IMR-90 (cell line): ENCODE data around the gene GLYAT. TPM values are rescaled to one million over a fixed set of nuclear protein-coding genes. Genes with fewer than 3 reads are reported as not detected.

Source experiments
- ATAC-seq: fragments of 200-7000 bp; cut with Tn5 transposase; 2 replicates; pipeline ENCODE4 v1.9.1; 2020; ENCODE audit warnings: low read depth, mild to moderate bottlenecking, moderate library complexity
- BruUV-seq: library from RNA; stranded (reverse); fragments of 400-500 nt; replicated peaks from 2 replicates; lab custom pipeline; 2021; lab: Mats Ljungman, UMichigan
- CTCF ChIA-PET: fragments of 300-600 bp; formaldehyde crosslinking; extraction: SDS; loops from one replicate; lab custom pipeline; 2021; ENCODE audit warnings: antibody characterized with exemption; lab: Yijun Ruan, JAX
- POLR2A ChIA-PET: fragments of 300-600 bp; sonication (Branson Sonifier 250); formaldehyde crosslinking; loops from one replicate; lab custom pipeline; 2022; ENCODE audit warnings: antibody characterized with exemption; ENCODE audit not compliant: unreplicated experiment; lab: Charles Lee
- DNase-seq: peaks from one replicate; pipeline ENCODE4 v3.0.0; 2013
- H2AFZ ChIP-seq: replicated peaks from 2 replicates; pipeline ENCODE3; 2013; ENCODE audit warnings: low read length, mild to moderate bottlenecking; ENCODE audit not compliant: poor library complexity
- H2AK5ac ChIP-seq: 2 replicates; pipeline ENCODE4 v1.6.1; 2013; ENCODE audit warnings: low read depth, low read length, inconsistent platforms
- H2AK9ac ChIP-seq: replicated peaks from 2 replicates; pipeline ENCODE3; 2013; ENCODE audit warnings: mild to moderate bottlenecking, low read depth, low read length, moderate library complexity; ENCODE audit not compliant: poor library complexity
- H2BK120ac ChIP-seq: 2 replicates; pipeline ENCODE4 v1.6.1; 2013; ENCODE audit warnings: low read depth, low read length, inconsistent platforms
- H2BK15ac ChIP-seq: 3 replicates; pipeline ENCODE4 v1.6.1; 2013; ENCODE audit warnings: low read depth, low read length, inconsistent platforms
- H2BK20ac ChIP-seq: 2 replicates; pipeline ENCODE4 v1.6.1; 2013; ENCODE audit warnings: low read depth, mild to moderate bottlenecking, inconsistent platforms, low read length, moderate library complexity
- H2BK5ac ChIP-seq: 2 replicates; pipeline ENCODE4 v1.6.1; 2013; ENCODE audit warnings: mild to moderate bottlenecking, low read depth, low read length, inconsistent platforms; ENCODE audit not compliant: poor library complexity, severe bottlenecking
- H3K14ac ChIP-seq: replicated peaks from 2 replicates; pipeline ENCODE4 v1.6.1; 2013; ENCODE audit warnings: low read depth, low read length, inconsistent platforms
- H3K18ac ChIP-seq: 2 replicates; pipeline ENCODE4 v1.6.1; 2013; ENCODE audit warnings: low read depth, low read length, control low read depth
- H3K23ac ChIP-seq: 2 replicates; pipeline ENCODE4 v1.6.1; 2013; ENCODE audit warnings: low read depth, low read length, inconsistent platforms
- H3K27ac ChIP-seq: 2 replicates; pipeline ENCODE4 v1.5.1; 2013; ENCODE audit warnings: mild to moderate bottlenecking, control low read depth, low read length; ENCODE audit not compliant: insufficient read depth
- H3K27me3 ChIP-seq: 2 replicates; pipeline ENCODE4 v1.6.1; 2013; ENCODE audit warnings: low read length; ENCODE audit not compliant: control insufficient read depth, insufficient read depth
- H3K36me3 ChIP-seq: 2 replicates; pipeline ENCODE4 v1.6.1; 2013; ENCODE audit warnings: low read length, mixed read lengths; ENCODE audit not compliant: control insufficient read depth, insufficient read depth
- H3K4ac ChIP-seq: 2 replicates; pipeline ENCODE4 v1.6.1; 2013; ENCODE audit warnings: low read depth, low read length, inconsistent platforms
- H3K4me1 ChIP-seq: 2 replicates; pipeline ENCODE4 v1.6.1; 2013; ENCODE audit warnings: low read length, mixed read lengths; ENCODE audit not compliant: control insufficient read depth, insufficient read depth
- H3K4me2 ChIP-seq: 2 replicates; pipeline ENCODE4 v1.6.1; 2013; ENCODE audit warnings: low read depth, mild to moderate bottlenecking, control low read depth, low read length, moderate library complexity
- H3K4me3 ChIP-seq: 2 replicates; pipeline ENCODE4 v1.5.1; 2013; ENCODE audit warnings: low read depth, mild to moderate bottlenecking, control low read depth, low read length, moderate library complexity; ENCODE audit not compliant: insufficient read depth
- H3K56ac ChIP-seq: 2 replicates; pipeline ENCODE4 v1.6.1; 2013; ENCODE audit warnings: low read length, inconsistent platforms; ENCODE audit not compliant: insufficient read depth; ENCODE audit errors: extremely low read depth
- H3K79me1 ChIP-seq, 2 experiments: 2 replicates each; pipeline ENCODE4 v1.6.1; 2013; ENCODE audit warnings: low read length in 2 of 2, inconsistent platforms in 1 of 2, low read depth in 1 of 2
- H3K9ac ChIP-seq: 2 replicates; pipeline ENCODE4 v1.6.1; 2013; ENCODE audit warnings: low read depth, low read length, control low read depth
- H3K9me1 ChIP-seq: 2 replicates; pipeline ENCODE4 v1.6.1; 2013; ENCODE audit warnings: low read length, inconsistent platforms; ENCODE audit not compliant: insufficient read depth
- H3K9me3 ChIP-seq: 2 replicates; pipeline ENCODE4 v1.6.1; 2013; ENCODE audit warnings: low read length; ENCODE audit not compliant: control insufficient read depth, insufficient read depth
- H4K20me1 ChIP-seq: 2 replicates; pipeline ENCODE4 v1.6.1; 2013; ENCODE audit warnings: low read length, inconsistent platforms; ENCODE audit not compliant: insufficient read depth
- H4K5ac ChIP-seq: 2 replicates; pipeline ENCODE4 v1.6.1; 2013; ENCODE audit warnings: mild to moderate bottlenecking, low read depth, low read length, control low read depth
- H4K8ac ChIP-seq, 2 experiments: 2 replicates each; pipeline ENCODE4 v1.6.1; 2013; ENCODE audit warnings: low read depth in 2 of 2, low read length in 2 of 2, control low read depth in 1 of 2, inconsistent platforms in 1 of 2
- H4K91ac ChIP-seq: 2 replicates; pipeline ENCODE4 v1.6.1; 2013; ENCODE audit warnings: low read depth, low read length, inconsistent platforms; ENCODE audit not compliant: insufficient read depth
- BHLHE40 ChIP-seq: fragments of 150-350 bp; IDR thresholded peaks from 2 replicates; pipeline ENCODE4 v1.6.1; 2016; ENCODE audit warnings: mild to moderate bottlenecking, low read depth, low read length
- CEBPB ChIP-seq: IDR thresholded peaks from 2 replicates; pipeline ENCODE4 v1.6.1; 2012; ENCODE audit warnings: low read depth, low read length, improper control_type of control experiment
- CHD1 ChIP-seq: IDR thresholded peaks from 2 replicates; pipeline ENCODE4 v1.6.1; 2012; ENCODE audit warnings: low read depth, low read length, improper control_type of control experiment
- CTCF ChIP-seq: conservative IDR thresholded peaks from 2 replicates; pipeline ENCODE4 v1.5.1; 2012; ENCODE audit warnings: mild to moderate bottlenecking, low read depth, low read length, improper control_type of control experiment
- FOS ChIP-seq: fragments of 150-350 bp; IDR thresholded peaks from 2 replicates; pipeline ENCODE4 v1.6.1; 2016; ENCODE audit warnings: low read depth, low read length
- MAFK ChIP-seq: IDR thresholded peaks from 2 replicates; pipeline ENCODE4 v1.6.1; 2012; ENCODE audit warnings: low read depth, low read length, improper control_type of control experiment
- MAZ ChIP-seq: IDR thresholded peaks from 2 replicates; pipeline ENCODE4 v1.6.1; 2012; ENCODE audit warnings: low read depth, mild to moderate bottlenecking, low read length, improper control_type of control experiment, moderate library complexity, borderline replicate concordance
- MXI1 ChIP-seq: IDR thresholded peaks from 2 replicates; pipeline ENCODE4 v1.6.1; 2012; ENCODE audit warnings: low read depth, mild to moderate bottlenecking, low read length, moderate library complexity, borderline replicate concordance
- NFE2L2 ChIP-seq: fragments of 150-350 bp; IDR thresholded peaks from 2 replicates; pipeline ENCODE4 v1.6.1; 2016; ENCODE audit warnings: low read depth, mild to moderate bottlenecking, low read length
- POLR2A ChIP-seq: IDR thresholded peaks from 2 replicates; pipeline ENCODE4 v1.6.1; 2012; ENCODE audit warnings: mild to moderate bottlenecking, low read depth, low read length
- RAD21 ChIP-seq: IDR thresholded peaks from 2 replicates; pipeline ENCODE4 v1.6.1; 2012; ENCODE audit warnings: low read length, improper control_type of control experiment
- RCOR1 ChIP-seq: IDR thresholded peaks from 2 replicates; pipeline ENCODE4 v1.6.1; 2012; ENCODE audit warnings: mild to moderate bottlenecking, low read length, improper control_type of control experiment; ENCODE audit not compliant: insufficient replicate concordance
- RFX5 ChIP-seq: IDR thresholded peaks from 2 replicates; pipeline ENCODE4 v1.8.0; 2012; ENCODE audit warnings: low read depth, mild to moderate bottlenecking, low read length, moderate library complexity
- SMC3 ChIP-seq: fragments of 150-350 bp; IDR thresholded peaks from 2 replicates; pipeline ENCODE4 v1.6.1; 2016; ENCODE audit warnings: low read depth, mild to moderate bottlenecking, antibody characterized with exemption, low read length, moderate library complexity
- dilution Hi-C: fragments of 300-500 bp; cut with HindIII; formaldehyde crosslinking; loops from one replicate; pipeline ENCODE4 v1.14.3; 2018; ENCODE audit warnings: low sequenced_read_pairs; ENCODE audit not compliant: unreplicated experiment
- in situ Hi-C: fragments of 300-500 bp; cut with MboI; formaldehyde crosslinking; loops from 3 replicates; pipeline ENCODE4 v1.14.3; 2019; ENCODE audit warnings: low sequenced_read_pairs, inconsistent platforms, mixed read lengths
- intact Hi-C: fragments of 100-400 bp; cut with micrococcal nuclease; formaldehyde crosslinking; loops from 2 replicates; pipeline ENCODE4 v1.10.0; 2022
- polyA plus RNA-seq, 3 experiments: library from polyadenylated mRNA; depleted of rRNA; stranded (reverse); fragments of >200 nt; gene quantifications; 2 replicates each; pipeline ENCODE4 v1.2.3, GENCODE V29; 2012; ENCODE audit warnings: low replicate concordance in 1 of 3
- total RNA-seq: library from RNA; depleted of rRNA; stranded (reverse); fragments of >200 nt; gene quantifications from 2 replicates; pipeline ENCODE4 v1.2.3, GENCODE V29; 2012
- TF ChIP-seq, protein P1 (sequence below): fragments of 150-350 bp; IDR thresholded peaks from 2 replicates; pipeline ENCODE4 v1.6.1; 2016; ENCODE audit warnings: low read depth, mild to moderate bottlenecking, low read length, moderate library complexity, borderline replicate concordance
- TF ChIP-seq, protein P2 (sequence below): fragments of 150-350 bp; IDR thresholded peaks from 2 replicates; pipeline ENCODE4 v1.6.1; 2017; ENCODE audit warnings: mild to moderate bottlenecking, antibody characterized with exemption, low read length, low read depth

Gene GLYAT
- total and polyA plus RNA-seq, 2 of the 4 experiments (the other 2 are of a cell fraction): not detected

GRCh38 chr11:58757439-58757838 lies 25.7 kb upstream of the GLYAT start:
- Histone ChIP-seq H2BK5ac (no peak overlapping the region), H3K36me3 (no peaks in the 10 kb centered on the region), H3K4me3 (no peak overlapping the region), H2BK20ac (no peak overlapping the region), H4K20me1 (no peaks in the 10 kb centered on the region), H3K23ac (no peak overlapping the region), H2AK9ac (no peak overlapping the region), H2AK5ac (no peak overlapping the region), H3K18ac (no peak overlapping the region), H2AFZ (no peak overlapping the region), H3K56ac (no peak overlapping the region), H3K9me1 (no peaks in the 10 kb centered on the region), H3K27me3 (no peaks in the 10 kb centered on the region), H3K27ac (no peak overlapping the region), H3K79me1 (no peaks in the 10 kb centered on the region), H3K9ac (no peak overlapping the region), H3K4ac (no peak overlapping the region), H4K8ac (no peak overlapping the region), H4K91ac (no peak overlapping the region), H3K14ac (no peak overlapping the region), H3K4me2 (no peak overlapping the region), H4K5ac (no peak overlapping the region), H3K4me1 (no peaks in the 10 kb centered on the region), H2BK120ac (no peak overlapping the region), H3K9me3 (no peaks in the 10 kb centered on the region), H2BK15ac (no peak overlapping the region)
- BruUV-seq: no TSS peak
- in situ Hi-C loops: no loop called here
- CTCF ChIA-PET: interaction anchor here (0.6 kb wide), 1 partner anchor 619 kb away, joined by 3 read pairs; no protein-coding TSS in a partner anchor
- no peak for ATAC-seq
- intact Hi-C loops: no loop called here
- dilution Hi-C loops: no loop called here
- DNase-seq: no peak
- TF ChIP-seq SMC3: no peak
- no peak for TF ChIP-seq MAFK
- no peak for TF ChIP-seq CEBPB
- TF ChIP-seq POLR2A: no peak
- TF ChIP-seq NFE2L2: no peak
- TF ChIP-seq, protein P1, sequence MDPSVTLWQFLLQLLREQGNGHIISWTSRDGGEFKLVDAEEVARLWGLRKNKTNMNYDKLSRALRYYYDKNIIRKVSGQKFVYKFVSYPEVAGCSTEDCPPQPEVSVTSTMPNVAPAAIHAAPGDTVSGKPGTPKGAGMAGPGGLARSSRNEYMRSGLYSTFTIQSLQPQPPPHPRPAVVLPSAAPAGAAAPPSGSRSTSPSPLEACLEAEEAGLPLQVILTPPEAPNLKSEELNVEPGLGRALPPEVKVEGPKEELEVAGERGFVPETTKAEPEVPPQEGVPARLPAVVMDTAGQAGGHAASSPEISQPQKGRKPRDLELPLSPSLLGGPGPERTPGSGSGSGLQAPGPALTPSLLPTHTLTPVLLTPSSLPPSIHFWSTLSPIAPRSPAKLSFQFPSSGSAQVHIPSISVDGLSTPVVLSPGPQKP: no peak
- TF ChIP-seq CTCF: no peak
- no peak for TF ChIP-seq RFX5
- TF ChIP-seq MXI1: no peak
- TF ChIP-seq RCOR1: no peak
- no peak for TF ChIP-seq BHLHE40
- TF ChIP-seq CHD1: no peak
- no peak for TF ChIP-seq RAD21
- no peak for TF ChIP-seq MAZ
- TF ChIP-seq, protein P2, sequence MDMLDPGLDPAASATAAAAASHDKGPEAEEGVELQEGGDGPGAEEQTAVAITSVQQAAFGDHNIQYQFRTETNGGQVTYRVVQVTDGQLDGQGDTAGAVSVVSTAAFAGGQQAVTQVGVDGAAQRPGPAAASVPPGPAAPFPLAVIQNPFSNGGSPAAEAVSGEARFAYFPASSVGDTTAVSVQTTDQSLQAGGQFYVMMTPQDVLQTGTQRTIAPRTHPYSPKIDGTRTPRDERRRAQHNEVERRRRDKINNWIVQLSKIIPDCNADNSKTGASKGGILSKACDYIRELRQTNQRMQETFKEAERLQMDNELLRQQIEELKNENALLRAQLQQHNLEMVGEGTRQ: no peak
- TF ChIP-seq FOS: no peak
- POLR2A ChIA-PET: no interaction called here
